Suppressor macrophage treated with lipopolysaccharide for 4 hours (primary cell): ENCODE measurements around the gene CSK.

Experiments
- DNase-seq: peaks from one replicate; pipeline ENCODE4 v3.0.0-alpha.2; 2020

CSK gene

DNA sequence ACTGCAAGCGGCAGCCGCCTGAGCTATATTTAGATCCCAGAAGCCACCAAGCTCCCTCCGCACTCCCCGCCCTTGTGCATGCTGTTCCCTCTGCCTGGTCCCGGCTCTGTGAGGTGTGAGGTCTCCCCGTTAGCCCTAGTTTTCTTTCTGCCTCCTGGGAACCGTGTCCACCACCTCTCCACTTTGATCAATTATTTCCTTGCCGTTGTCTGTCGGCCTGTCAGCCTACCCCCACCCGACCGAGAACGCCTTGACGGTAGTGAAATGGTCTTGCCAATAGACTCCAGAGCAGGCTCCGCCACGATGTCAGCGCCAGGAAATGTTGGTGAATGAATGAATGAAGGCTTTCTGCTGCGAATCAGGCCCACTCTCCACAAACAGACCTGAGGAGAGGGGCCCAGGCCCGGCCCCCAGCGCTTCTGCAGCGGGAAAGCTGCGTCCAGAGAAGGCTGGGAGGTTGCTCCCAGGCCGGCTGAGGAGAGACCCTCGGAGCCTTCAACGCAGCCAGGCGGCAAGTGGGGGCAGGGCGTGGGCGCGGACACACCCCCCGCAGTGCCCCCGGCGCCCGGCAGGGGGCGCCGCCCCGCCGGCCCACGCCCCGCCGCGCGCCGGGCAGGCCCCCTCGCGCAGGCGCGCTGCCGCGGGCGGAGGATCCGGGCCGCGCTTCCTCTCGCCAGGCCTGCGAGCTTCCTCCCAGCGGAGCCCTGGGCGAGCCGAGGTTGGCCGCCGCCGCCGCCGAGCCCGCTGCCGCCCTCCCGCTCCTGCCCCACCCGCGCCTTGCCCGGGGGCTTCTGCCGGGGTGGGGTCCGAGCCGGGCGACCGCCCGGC, at the start of gene CSK:
CSK (plus strand) TSS at position 650 of the 828 bp plus-strand sequence. CDS start 16,218 bp downstream, outside the sequence.
- peak; percentile 94 for DNase-seq

DNA sequence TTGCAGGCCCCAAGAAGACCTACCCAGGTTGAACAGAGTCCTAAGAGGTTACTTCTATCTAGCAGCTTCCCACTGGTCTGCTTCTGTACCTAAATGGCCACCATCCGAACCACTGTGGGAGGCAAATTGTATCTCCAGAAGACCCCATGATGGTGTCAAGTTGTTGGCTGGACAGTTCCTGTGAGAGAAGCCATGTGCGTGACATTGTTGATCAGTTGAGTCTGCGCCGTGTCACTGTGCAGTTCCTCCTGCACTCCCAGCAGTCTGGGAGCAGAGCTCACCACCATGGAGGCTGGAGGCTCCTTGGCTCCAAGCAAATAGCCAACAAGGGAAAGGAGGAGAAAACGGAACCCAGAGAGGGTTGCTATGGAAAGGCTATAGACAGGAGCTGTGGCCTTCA, 49.0 kb upstream of the CSK start:
- DNase-seq, result no peak

DNA sequence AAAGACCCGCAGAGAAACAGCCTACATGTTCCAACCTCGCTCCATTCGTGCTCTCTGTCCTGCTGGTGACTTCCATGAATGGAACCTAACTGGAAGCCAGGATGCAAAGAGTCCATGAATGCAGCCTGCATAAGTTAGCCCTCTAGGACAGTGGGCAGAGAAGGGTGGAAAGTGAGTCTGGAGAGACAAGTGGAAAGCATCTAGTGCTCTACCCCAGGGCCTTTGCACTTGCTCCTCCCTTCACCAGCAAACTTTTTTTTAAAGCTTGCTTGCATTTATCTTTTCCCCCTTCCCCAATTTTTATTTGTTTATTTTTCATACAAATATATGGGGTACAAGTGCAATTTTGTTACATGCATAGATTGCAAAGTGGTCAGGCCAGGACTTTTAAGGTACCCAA, 48.6 kb upstream of the CSK start:
- no peak for DNase-seq

DNA sequence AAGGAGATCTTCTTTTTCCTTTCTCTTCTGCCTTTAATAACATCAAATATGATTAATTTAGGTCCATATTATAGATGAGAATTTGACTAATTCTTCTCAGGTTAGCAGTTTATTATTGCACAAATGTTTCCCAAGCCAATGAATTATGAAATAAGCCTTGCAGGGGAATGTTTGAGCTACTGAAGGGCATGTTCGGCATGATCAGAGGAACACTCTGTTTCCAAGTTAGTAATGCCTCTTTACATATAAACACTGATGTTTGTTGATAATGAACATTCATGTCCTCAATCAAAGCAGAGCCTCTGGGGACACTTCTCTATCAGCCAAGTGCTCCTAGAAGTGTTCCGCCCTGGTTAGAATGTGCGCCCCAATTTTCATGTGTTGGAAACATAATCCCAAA, 46.6 kb upstream of the CSK start:
- no peak for DNase-seq

DNA sequence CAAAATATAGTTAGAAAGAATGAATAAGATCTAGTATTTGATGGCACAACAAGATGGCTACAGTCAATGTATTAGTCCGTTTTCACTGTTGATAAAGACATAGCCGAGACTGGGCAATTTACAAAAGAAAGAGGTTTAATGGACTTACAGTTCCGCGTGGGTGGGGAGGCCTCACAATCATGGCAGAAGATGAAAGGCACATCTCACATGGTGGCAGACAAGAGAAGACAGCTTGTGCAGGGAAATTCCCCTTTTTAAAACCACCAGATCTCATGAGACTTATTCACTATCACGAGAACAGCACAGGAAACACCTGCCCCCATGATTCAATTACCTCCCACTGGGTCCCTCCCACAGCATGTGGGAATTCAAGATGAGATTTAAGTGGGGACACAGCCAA, 43.6 kb upstream of the CSK start:
- peak; percentile 9 for DNase-seq

DNA sequence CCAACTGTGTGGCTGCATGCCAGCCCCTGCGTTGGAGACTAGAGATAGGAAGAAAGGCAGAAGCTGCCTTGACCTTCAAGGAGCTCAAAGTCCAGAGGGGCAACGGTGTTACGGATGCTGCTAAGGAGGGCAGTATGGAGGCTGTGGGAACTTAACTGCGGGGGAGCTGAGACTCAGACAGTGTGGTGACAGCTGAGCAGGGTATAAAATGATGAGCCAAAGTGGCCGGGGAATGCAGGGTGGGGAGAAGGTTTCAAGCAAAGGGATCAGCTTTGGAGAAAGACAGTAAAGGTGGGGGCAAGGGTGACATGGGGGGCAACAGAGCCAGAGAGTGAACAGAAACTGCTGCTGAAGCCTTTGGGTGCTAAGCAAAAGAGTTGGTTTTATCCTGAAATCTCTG, 39.5 kb upstream of the CSK start:
- no peak for DNase-seq

DNA sequence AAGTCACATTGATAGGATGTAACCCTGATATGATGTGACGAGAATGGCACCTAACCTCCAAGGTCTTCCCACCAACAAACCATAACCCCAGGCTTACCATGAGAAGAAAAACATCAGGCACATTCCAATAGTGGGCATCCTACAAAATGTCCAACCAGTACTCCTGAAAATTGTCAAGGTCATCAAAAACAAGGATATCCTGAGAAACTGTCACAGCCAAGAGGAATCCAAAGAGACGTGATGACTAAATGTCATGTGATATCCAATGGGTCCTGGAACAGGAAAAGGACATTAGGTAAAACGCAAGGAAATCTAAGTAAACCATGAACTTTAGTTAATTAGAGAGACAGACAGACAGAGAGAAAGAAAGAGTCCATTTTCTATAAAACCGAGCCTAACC, 35.5 kb upstream of the CSK start:
- no peak for DNase-seq

DNA sequence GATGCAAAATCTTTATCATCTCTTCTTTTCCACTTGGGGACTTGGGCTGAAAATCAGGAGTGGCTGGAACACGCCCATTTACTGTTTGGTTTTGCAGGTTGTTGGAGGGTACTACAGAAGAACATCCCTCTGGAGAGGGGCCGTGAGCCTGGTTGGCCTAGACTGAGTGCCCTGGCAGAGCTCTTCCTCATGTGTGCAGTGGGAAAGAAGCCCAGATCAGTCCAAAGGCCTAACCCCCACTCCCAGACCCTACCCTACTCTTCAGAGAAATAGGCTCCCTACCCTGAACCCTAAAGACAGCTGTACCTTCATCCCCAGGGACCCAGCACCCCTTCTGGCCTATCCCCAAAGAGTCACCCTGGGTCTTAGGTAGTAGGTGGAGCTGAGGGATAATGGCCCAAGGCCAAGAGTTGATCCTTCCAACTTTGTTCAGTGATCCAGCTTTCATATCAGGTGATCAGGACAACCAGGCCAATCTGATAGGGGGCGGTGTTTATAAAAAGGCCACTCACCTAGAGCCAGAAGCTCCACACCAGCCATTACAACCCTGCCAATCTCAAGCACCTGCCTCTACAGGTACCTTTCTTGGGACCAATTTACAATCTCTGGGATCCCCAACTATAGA, 33.4 kb upstream of the CSK start, which contains the start of gene CYP1A2:
CYP1A2 (plus strand) TSS at position 524 of the 625 bp plus-strand sequence. CDS start 894 bp downstream, outside the sequence.
- DNase-seq, result no peak

DNA sequence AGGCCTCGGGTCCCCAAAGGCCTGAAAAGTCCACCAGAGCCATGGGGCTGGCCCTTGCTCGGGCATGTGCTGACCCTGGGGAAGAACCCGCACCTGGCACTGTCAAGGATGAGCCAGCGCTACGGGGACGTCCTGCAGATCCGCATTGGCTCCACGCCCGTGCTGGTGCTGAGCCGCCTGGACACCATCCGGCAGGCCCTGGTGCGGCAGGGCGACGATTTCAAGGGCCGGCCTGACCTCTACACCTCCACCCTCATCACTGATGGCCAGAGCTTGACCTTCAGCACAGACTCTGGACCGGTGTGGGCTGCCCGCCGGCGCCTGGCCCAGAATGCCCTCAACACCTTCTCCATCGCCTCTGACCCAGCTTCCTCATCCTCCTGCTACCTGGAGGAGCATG, 32.0 kb upstream of the CSK start:
- no peak for DNase-seq

DNA sequence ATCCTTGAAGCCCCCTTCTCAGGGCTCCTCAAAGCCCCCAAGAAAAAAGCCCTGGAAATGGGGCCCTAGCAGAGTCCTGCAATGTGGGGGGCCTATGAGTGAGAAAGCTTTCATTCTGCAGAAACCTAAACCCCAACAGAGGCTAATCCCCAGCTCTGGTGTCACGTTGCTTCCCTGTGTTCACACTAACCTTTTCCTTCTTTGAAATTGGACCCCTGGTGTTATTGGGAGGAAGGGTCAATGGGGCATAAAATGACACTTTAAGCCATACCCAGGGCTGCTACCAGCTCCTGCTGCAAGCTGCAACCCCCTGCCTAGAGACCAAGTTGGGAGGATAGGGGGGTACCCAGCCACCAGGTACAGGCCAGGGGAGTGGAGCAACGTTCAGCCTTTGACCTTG, 31.1 kb upstream of the CSK start:
- no peak for DNase-seq

DNA sequence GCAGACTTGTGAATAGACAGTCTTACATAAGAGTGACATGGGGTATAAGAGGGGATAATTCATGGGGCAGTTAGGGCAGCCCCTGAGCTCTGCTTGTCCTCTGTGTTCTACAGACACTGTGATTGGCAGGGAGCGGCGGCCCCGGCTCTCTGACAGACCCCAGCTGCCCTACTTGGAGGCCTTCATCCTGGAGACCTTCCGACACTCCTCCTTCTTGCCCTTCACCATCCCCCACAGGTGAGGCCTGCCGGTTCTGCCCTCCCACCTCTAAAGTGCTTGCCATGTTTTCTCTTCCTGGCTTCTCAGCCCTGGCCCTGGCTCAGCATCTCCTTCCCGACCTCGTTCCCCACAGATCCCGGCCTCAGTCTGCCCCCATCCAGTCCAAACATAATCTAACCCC, 29.9 kb upstream of the CSK start:
- DNase-seq, result no peak

DNA sequence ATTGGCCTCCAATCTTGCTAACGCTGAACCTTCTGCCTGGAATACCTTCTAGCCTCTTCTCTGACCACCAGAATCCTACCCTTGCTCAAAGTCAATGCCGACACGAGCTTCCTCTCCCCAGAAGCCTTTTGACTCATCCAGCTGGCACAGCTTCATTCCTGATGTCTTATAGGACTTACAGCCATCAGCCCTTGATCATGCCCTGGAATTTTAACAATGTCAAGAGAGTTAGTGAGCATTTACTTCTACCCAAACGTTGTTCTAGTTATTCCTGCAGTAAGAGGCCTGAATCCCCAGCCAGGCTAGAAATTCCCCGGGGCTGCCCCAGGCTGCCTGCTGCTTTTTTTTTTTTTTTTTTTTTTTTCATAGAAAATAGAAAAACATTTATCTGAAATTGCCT, 29.3 kb upstream of the CSK start:
- no peak for DNase-seq

DNA sequence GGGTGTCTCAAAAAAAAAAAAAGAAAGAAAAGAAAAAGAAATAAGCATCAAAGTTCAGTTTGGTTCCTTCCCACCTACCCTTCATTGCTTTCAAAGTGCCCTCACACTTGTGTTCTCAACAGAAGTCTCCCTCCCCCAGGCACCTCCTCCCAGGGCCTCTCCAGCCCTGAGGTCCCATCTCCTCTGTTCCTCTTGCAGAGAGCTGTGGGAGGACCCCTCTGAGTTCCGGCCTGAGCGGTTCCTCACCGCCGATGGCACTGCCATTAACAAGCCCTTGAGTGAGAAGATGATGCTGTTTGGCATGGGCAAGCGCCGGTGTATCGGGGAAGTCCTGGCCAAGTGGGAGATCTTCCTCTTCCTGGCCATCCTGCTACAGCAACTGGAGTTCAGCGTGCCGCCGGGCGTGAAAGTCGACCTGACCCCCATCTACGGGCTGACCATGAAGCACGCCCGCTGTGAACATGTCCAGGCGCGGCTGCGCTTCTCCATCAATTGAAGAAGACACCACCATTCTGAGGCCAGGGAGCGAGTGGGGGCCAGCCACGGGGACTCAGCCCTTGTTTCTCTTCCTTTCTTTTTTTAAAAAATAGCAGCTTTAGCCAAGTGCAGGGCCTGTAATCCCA, 27.2 kb upstream of the CSK start:
- no peak for DNase-seq

DNA sequence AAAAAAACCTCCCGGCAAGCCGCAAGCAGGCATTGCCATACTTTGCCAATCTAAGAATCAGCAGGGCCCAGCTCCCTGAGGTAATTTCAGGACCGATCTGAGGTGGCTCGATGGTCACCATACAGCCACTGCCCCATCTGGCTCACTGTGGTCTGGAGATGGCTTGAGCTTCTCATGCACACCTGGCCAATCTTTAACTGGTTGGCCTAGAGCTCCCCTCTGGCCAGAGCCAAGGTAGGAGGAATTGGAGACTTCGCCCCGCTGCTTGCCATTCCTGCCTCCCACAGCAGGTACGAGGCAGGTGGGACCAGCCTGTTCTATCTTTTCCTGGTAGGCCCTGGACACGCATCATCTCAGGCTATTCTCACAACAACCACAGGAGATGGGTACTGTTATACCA, 23.1 kb upstream of the CSK start:
- no peak for DNase-seq

DNA sequence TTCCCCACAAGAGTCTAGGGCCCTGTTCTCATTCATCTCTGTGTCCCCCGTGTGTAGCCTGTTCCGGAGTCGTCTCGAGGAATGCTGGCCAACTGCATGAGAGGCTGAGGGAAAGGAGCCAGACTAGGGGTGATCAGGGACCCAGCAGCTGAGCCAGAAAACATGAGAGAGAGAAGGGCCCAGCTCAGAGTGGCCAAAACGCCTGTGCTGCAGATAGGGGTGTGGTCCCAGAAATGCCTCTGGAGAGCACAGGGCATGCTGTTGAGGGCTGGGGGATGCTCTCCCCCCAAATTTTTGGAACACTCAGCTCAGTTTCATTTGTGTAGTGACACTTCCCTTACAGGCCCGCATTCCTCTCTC, 19.1 kb upstream of the CSK start:
- no peak for DNase-seq

DNA sequence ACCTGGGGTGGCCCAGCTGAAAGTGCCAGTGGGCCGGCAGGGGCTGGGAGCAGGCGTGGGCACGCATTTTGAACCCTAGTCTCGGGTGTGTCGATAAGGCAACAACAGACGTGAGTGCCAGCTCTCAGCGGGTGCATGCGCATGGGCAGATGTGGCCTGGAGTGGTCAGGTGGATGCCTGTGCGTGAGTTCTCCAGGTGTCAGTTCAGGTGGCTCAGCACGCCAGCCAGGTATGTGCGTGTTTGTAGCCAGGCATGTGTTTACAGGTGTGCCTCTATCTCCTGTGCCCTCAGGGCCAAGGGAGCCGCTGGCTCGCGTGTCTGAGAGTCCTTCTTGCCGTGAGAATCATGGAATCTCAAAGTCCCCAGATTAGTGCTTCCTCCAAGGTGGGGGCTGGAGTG, 18.5 kb upstream of the CSK start:
- DNase-seq, result no peak

DNA sequence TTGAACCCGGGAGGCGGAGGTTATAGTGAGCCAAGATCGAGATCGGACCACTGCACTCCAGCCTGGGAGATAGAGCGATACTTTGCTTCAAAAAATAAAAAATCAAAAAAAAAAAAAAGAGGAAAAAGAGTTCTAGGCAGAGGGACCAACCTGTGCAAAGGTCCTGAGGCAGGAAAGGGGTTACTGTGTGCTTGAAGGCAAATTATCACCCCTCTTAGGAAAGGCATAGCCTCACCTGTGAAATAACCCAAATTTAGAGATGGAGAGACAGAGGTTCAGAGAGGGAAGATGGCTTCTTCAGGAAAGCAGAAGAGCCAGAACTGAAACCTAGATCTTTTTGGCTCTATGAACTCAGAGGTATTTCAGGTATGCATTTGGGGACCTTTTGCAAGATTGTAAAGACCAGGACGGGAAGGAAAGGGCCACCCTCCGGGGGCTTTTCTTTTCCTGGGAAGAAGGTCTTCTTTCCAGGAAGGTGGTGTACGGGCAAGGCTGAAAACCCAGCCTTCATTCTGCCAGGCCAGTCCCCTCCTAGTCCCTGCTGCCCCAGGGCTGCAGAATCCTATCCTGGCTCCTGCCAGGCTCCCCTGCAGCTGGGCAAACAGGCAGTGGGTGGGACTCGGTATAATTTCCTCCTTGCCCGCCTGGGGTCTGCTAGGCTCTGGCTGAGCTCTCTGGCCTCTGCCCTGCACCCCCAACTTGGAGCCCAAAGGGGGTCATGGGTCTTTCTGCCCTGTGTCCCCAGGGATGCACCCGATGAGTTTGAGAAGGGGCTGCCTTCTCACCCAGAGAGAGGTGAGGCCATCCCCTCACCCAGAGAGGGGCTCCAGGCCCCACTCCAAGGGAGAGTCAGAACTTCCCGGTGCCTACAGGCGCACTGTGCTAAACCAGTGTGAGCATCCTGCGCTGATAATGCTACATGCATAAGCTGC, 14.4 kb upstream of the CSK start:
- DNase-seq, result no peak

DNA sequence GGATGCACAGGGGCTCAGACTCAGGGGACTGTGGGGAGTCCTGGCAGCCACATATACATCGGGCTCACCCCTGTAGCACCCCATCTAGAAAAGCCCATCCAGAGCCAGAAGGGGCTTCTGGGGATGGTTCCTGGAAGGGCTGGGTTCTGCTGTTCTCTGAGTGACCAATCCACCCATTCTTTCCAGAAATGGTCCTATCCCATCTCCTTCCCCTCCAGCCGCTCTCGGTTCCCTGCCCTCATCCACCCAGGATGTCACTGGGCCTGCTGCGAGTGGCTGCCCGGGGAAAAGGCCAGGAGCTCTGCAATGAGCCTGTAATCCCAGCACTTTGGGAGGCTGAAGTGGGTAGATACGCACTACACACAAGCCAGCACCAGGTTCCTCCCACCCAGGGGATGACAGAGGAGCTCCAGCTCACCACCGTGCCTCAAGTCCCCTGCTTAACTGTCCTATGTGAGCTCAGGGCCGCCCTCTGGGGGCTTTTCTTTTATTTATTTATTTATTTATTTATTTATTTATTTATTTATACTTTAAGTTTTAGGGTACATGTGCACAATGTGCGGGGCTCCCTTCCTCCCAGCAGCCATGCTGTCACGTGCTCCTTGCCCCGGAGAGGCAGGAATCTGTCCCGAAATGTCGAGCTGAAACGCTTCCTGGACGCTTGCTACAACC, 13.6 kb upstream of the CSK start:
- no peak for DNase-seq

DNA sequence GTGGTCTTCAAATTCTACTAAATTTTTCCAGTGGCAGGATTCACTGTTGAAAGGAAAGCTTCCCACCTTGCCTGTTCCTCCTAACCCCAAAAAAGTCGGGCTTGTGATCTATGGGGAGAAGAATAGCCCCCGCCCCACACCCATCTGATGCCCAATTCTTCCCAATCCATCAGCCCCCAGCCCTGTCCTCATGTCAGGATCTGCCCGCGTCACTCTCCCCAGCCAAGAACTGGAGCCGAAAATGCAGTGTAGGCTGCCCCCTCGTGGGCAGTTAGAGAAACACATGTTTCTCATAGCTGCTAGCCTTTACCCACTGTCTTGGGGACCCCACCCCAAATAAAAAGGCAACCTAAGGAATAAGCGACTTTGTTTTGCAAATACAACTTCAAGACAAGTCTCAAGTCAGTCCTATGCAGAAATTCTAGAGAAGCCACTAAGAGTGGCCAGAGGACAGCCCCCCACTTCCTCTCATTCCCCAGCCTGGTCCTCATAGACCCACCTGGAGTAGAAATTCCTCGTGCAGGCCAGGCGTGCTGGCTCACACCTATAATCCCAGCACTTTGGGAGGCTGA, 13.0 kb upstream of the CSK start:
- DNase-seq, result peak; percentile 65

DNA sequence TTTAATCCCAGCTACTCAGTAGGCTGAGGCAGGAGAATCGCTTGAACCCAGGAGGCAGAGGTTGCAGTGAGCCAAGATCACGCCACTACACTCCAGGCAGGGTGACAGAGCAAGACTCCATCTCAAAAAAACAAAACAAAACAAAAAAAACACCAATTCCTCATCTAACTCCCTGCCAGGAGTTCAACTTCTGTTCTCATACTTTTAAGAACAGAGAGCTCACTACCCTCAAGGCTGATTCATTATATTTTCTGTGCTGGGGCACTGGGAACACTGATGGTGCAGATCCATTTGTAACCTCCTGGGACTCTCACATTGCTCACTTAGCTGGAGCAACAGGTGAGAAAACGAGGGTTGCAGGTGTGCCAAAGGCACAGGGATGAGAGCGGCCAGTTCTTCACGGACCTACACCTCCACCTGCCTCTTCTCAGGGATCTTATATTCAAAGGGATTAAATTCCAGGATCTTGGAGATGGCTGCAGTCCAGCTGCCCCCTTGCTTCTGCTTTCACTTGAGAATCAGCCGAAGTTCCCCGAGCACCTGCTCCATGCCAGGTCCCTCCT, 12.3 kb upstream of the CSK start:
- no peak for DNase-seq

DNA sequence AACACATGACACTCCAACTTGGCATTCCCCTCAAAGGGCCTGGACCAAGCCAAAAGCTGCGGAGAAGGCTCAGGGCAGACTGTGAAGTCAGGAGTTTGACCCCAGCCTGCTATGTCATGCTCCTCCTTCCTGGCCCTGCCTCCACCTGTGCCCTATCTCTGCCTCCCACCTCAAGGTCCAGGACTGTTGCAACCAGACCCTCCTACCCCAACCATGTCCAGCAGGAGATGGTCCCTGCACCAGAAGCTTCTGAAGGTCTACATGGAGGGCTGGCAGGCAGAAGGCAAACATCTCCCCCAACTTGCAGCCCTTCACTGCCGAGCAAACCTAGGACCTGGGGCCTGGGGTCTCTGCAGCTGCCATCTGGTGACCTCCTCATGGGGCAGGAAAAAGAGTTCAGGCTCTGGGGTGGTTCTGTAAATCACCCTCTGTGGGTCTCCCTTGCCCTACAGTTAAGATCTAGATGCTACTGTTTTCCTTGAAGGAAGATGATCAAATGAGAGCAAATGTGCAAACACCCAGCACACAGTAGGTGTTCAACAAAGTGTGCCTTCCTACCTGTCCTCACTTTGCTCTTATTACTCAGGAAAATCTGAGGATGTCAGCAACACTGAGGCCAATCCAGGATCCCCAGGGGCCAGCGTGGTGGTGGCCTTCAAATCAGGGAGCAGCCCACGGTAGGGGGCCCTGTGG, 11.5 kb upstream of the CSK start:
- no peak for DNase-seq
